GM18861 (cell line): Measurements from ENCODE around the gene IMP4.

Experiments
- ATAC-seq: cut with Tn5 transposase; IDR thresholded peaks from one replicate; pipeline ENCODE4 v1.9.1; 2021; ENCODE audit not compliant: unreplicated experiment

The IMP4 gene

DNA sequence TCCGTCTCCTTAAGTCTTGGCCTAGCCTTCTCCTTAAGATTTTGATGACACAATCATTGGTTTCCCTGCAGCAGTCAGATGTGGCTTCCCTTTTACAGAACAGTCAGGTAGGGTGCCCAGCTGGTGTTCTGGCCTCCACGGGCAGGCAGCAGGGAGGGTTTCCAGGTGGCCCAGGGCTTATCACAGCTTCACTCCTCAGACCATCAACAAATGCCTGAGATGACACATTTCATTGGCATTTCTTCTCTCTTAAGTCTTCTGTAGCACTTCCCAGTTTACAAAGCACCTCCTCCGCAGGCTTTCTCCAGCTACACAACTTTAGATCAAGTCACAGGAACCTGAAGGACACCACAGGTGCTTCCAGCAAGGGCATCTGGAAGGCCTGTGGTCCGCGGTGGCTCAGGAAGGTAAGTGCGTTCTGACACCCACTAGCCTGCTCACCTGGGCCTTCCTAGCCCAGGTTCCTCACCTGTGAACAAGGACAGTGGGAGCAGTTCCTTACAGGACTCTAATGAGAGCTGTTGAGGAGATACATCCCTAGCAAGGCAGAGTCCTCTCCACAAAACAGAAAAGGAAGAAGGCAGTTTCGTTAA, 50.7 kb downstream of the IMP4 start:
- ATAC-seq, result no peak
